ENCODE data around the gene MED12L. TPM values are rescaled to one million over a fixed set of nuclear protein-coding genes. Genes with fewer than 3 reads are reported as not detected.

The MED12L gene
- total and polyA plus RNA-seq, 12 donors, result 0.03 to 4.5 (median 0.71) TPM

DNA sequence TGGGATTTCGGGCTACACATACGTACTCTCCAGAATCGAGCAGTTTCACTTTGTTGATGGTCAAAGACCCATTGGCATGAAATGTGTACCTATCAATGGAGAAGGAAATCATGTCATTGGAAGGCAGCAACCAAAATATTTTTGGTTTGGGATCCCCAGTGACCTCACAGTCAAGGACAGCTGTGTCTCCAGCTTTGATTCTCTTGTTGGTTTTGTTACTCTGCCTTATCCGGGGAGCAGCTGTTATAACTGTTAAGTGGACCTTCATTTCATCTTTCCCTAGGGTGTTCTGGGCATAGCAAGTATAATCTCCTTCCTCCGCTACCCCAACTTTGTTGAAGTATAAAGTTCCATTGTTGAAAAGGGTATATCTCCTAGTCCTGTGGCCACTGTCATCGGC is 352.4 kb downstream of the MED12L start:
- DNase-seq (no peak), ATAC-seq (no peak)
- H3K4me1 ChIP-seq, result peaks cover 0 to 5% (median 0%) of the 10 kb centered on the region in 9 donors
- H3K9me3 ChIP-seq, result no peaks in the 10 kb centered on the region
- TF ChIP-seq, protein P1, sequence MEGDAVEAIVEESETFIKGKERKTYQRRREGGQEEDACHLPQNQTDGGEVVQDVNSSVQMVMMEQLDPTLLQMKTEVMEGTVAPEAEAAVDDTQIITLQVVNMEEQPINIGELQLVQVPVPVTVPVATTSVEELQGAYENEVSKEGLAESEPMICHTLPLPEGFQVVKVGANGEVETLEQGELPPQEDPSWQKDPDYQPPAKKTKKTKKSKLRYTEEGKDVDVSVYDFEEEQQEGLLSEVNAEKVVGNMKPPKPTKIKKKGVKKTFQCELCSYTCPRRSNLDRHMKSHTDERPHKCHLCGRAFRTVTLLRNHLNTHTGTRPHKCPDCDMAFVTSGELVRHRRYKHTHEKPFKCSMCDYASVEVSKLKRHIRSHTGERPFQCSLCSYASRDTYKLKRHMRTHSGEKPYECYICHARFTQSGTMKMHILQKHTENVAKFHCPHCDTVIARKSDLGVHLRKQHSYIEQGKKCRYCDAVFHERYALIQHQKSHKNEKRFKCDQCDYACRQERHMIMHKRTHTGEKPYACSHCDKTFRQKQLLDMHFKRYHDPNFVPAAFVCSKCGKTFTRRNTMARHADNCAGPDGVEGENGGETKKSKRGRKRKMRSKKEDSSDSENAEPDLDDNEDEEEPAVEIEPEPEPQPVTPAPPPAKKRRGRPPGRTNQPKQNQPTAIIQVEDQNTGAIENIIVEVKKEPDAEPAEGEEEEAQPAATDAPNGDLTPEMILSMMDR (IDR thresholded peaks at IDR 0.05), result no peak
- intact Hi-C loops (cut with DNase I), result loop anchor here in 7 of 10 donors (2.0 to 10.0 kb wide), 5 partner anchors 224 to 481 kb away; no protein-coding TSS in a partner anchor
- no peak overlapping the region for H3K4me3 ChIP-seq
- 89 to 94% methylated on average over 6 of the region's 6 CpGs for WGBS, 2 donors
- no peaks in the 10 kb centered on the region for H3K36me3 ChIP-seq
- H3K27ac ChIP-seq, result no peak overlapping the region
- H3K27me3 ChIP-seq, result no peaks in the 10 kb centered on the region

DNA sequence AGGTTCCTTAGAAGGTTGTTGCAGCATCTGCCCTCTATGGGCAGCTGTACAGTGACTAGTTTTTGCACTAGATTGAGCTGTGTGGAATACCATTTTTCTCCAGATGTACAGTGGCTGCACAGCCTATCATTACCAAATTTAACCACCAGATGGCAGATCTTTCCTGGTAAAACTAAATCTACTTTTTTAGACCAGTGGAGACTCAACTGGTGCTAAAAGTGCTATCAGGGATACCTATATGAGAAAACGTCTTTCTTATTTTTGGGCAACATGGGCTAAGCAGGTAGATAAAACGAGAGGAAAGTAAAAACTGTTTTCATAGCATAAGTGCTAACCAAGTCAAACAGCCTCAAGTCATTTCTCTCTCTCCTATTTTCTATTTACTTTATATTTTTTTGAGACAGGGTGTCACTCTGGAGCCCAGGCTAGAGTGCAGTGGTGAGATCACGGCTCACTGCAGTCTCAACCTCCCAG is 354.2 kb downstream of the MED12L start:
- WGBS, 2 donors, result 24 to 29% methylated on average over 3 of the region's 3 CpGs
- H3K4me3 ChIP-seq, result no peak overlapping the region
- H3K27ac ChIP-seq, result no peak overlapping the region
- intact Hi-C loops (cut with DNase I), result loop anchor here (1.0 to 10.0 kb wide), 11 partner anchors 215 to 483 kb away; no protein-coding TSS in a partner anchor
- DNase-seq (peak in 1 of 2 donors; percentile 28), ATAC-seq (peak in 7 of 8 donors; percentile 52 to 87 (median 78))
- TF ChIP-seq, protein P1 (IDR thresholded peaks at IDR 0.05), result peak; percentile 65 to 86 (median 79)
- H3K9me3 ChIP-seq, result no peaks in the 10 kb centered on the region
- H3K4me1 ChIP-seq, result peaks cover 0 to under 1% (median 0%) of the 10 kb centered on the region in 9 donors
- H3K27me3 ChIP-seq, result no peaks in the 10 kb centered on the region
- no peaks in the 10 kb centered on the region for H3K36me3 ChIP-seq

DNA sequence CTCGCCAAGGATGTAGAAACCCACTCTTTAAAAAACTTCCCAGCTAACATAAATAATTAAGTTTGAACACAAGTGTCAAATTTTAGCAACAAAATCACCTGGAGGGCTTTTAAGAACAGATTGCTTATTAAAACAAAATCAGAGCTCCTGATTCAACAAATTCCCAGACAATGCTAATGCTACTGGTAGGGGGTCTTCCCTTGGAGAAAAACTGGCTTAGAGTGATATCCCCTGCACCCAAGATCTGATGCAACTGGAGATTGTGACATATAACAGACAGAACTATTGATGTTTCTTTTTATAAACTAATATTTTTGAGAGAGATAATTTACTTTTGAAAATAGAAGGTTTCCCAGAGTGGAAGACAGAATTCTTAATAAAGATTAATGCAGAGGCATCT is 355.5 kb downstream of the MED12L start:
- no peak for ATAC-seq
- Histone ChIP-seq H3K27me3 (no peaks in the 10 kb centered on the region), H3K27ac (no peak overlapping the region), H3K36me3 (no peaks in the 10 kb centered on the region), H3K9me3 (peaks cover 0 to 7% (median 0%) of the 10 kb centered on the region in 11 donors), H3K4me1 (peaks cover 0 to 12% (median 0%) of the 10 kb centered on the region in 9 donors), H3K4me3 (no peak overlapping the region)
- intact Hi-C loops (cut with DNase I), result loop anchor here in 8 of 10 donors (2.0 to 10.0 kb wide), 8 partner anchors 214 to 481 kb away; no protein-coding TSS in a partner anchor
- DNase-seq, result no peak
- TF ChIP-seq, protein P1 (IDR thresholded peaks at IDR 0.05), result no peak
- 90 to 97% methylated on average over 1 of the region's 1 CpG for WGBS, 2 donors

DNA sequence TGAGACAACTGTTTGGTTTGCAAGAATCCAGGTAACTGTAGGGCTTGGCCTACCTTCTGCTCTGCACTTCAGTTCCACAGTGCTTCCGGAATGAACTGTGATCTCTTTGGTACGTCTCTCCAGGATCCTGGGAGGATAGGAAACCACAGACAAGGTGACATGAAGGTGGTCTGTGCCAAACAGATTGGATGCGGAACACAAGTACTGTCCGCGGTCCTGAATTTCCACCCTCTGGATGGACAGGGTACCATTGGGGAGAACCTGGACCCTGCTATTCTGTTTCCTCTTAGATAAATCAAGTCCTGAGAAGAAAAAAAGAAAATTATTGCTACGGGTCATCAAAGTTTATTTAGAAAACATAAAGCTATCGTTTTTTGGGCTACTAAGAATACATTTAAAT is 358.1 kb downstream of the MED12L start:
- intact Hi-C loops (cut with DNase I), result loop anchor here in 6 of 10 donors (5.0 to 10.0 kb wide), 7 partner anchors 211 to 479 kb away; no protein-coding TSS in a partner anchor
- TF ChIP-seq, protein P1 (IDR thresholded peaks at IDR 0.05), result no peak
- 66 to 72% methylated on average over 7 of the region's 7 CpGs for WGBS, 2 donors
- no peaks in the 10 kb centered on the region for H3K27me3 ChIP-seq
- peaks cover 0 to 28% (median 0%) of the 10 kb centered on the region in 11 donors for H3K9me3 ChIP-seq
- H3K4me1 ChIP-seq, result peaks cover 0 to 12% (median 0%) of the 10 kb centered on the region in 9 donors
- DNase-seq, result no peak
- no peak for ATAC-seq
- no peak overlapping the region for H3K27ac ChIP-seq
- no peak overlapping the region for H3K4me3 ChIP-seq
- peaks cover 0 to 4% (median 0%) of the 10 kb centered on the region in 9 donors for H3K36me3 ChIP-seq

Data from heart right ventricle (tissue), 16 donors.